Sigmoid colon (tissue), 7 donors: ENCODE measurements around the gene RPH3AL. TPM values are rescaled to one million over a fixed set of nuclear protein-coding genes. Genes with fewer than 3 reads are reported as not detected.
"Not testable (repeated sequence)": the region's sequence is repeated elsewhere in the genome, so short reads cannot be mapped to it uniquely, and the experiment has no call there.

Experiments
- DNase-seq: peaks from one replicate; pipeline ENCODE4 v3.0.0-alpha.2; 2019
- H3K27ac ChIP-seq, 4 donors: fragments of 200-600 bp; sonication (generic); one replicate each; pipeline ENCODE4 v1.5.1; 2016 to 2019; ENCODE audit warnings: mild to moderate bottlenecking in 1 of 4
- H3K27me3 ChIP-seq, 3 donors: fragments of 200-600 bp; sonication (generic); one replicate each; pipeline ENCODE4 v1.5.1; 2019; ENCODE audit warnings: mild to moderate bottlenecking in 1 of 3
- H3K36me3 ChIP-seq, 4 donors: fragments of 200-600 bp; sonication (generic); one replicate each; pipeline ENCODE4 v1.5.1; 2016 to 2019
- H3K4me1 ChIP-seq, 4 donors: fragments of 200-600 bp; sonication (generic); one replicate each; pipeline ENCODE4 v1.5.1; 2017 to 2019
- H3K4me3 ChIP-seq, 4 donors: fragments of 200-600 bp; sonication (generic); one replicate each; pipeline ENCODE4 v1.5.1; 2017 to 2019; ENCODE audit warnings: mild to moderate bottlenecking in 2 of 4, moderate library complexity in 1 of 4
- H3K9me3 ChIP-seq, 4 donors: fragments of 200-600 bp in 3 of 4; sonication (generic) in 3 of 4; one replicate each; pipeline versions ENCODE4 v1.5.1 to v1.6.1; 2013 to 2019
- CTCF ChIP-seq, 4 experiments: fragments of 450-650 bp in 3 of 4; fragments of 200-600 bp in 1 of 4; IDR thresholded peaks; one replicate each; pipeline ENCODE4 v1.5.1; 2016 to 2019; ENCODE audit warnings: antibody characterized with exemption in 4 of 4, mild to moderate bottlenecking in 3 of 4, moderate library complexity in 2 of 4
- EP300 ChIP-seq, 4 donors: sonication (generic); formaldehyde crosslinking; IDR thresholded peaks; one replicate each; pipeline ENCODE4 v1.6.1; 2017; ENCODE audit warnings: antibody characterized with exemption in 4 of 4
- POLR2A ChIP-seq, 2 donors: fragments of 450-650 bp; IDR thresholded peaks; one replicate each; pipeline ENCODE4 v1.6.1; 2016; ENCODE audit warnings: antibody characterized with exemption in 2 of 2, mild to moderate bottlenecking in 2 of 2, moderate library complexity in 2 of 2
- POLR2AphosphoS5 ChIP-seq, 4 donors: sonication (generic); formaldehyde crosslinking; IDR thresholded peaks; one replicate each; pipeline ENCODE4 v1.6.1; 2017; ENCODE audit warnings: antibody characterized with exemption in 4 of 4
- WGBS, 2 donors: extraction: QIAGEN DNeasy Blood & Tissue Kit; methylation state at CpG; one replicate each; pipeline ENCODE4 v1.1.7; 2013; 5-methylcytosine and 5-hydroxymethylcytosine counted together
- intact Hi-C: fragments of 100-400 bp; cut with DNase I; formaldehyde crosslinking; loops from one replicate; pipeline ENCODE4 v1.15.1; 2023
- polyA plus RNA-seq, 3 donors: library from polyadenylated mRNA; stranded (reverse); fragments of 200-250 nt; gene quantifications; one replicate each; pipeline ENCODE4 v1.2.3, GENCODE V29; 2013
- total RNA-seq, 4 donors: library from RNA; depleted of rRNA; stranded (reverse); fragments of >200 nt; gene quantifications; one replicate each; pipeline ENCODE4 v1.1.0, GENCODE V29; 2016
- donor health status: healthy with polysubstance abuse.
- donor health status: Bipolar disorder and iron deficiency.
- donor health status: healthy.

RPH3AL gene
- total and polyA plus RNA-seq, 7 donors, result 1.8 to 23.1 (median 12.7) TPM

GRCh38 chr17:205148-205669 lies 147.4 kb downstream of the RPH3AL start:
- H3K36me3 ChIP-seq, result no peaks in the 10 kb centered on the region
- intact Hi-C loops, result no loop called here
- no peaks in the 10 kb centered on the region for H3K4me1 ChIP-seq
- H3K4me3 ChIP-seq, result no peak overlapping the region
- 17 to 41% methylated on average over 10 of the region's 10 CpGs for WGBS, 2 donors
- no peaks in the 10 kb centered on the region for H3K9me3 ChIP-seq
- H3K27ac ChIP-seq, result no peak overlapping the region
- TF ChIP-seq CTCF (IDR thresholded peaks at IDR 0.05), result no peak
- no peak for TF ChIP-seq EP300 (IDR thresholded peaks at IDR 0.05)
- no peak for TF ChIP-seq POLR2AphosphoS5 (IDR thresholded peaks at IDR 0.05)
- no peak for TF ChIP-seq POLR2A (IDR thresholded peaks at IDR 0.05)
- peak; percentile 54 for DNase-seq
- peaks cover 0 to 31% (median 0%) of the 10 kb centered on the region in 3 donors for H3K27me3 ChIP-seq

DNA sequence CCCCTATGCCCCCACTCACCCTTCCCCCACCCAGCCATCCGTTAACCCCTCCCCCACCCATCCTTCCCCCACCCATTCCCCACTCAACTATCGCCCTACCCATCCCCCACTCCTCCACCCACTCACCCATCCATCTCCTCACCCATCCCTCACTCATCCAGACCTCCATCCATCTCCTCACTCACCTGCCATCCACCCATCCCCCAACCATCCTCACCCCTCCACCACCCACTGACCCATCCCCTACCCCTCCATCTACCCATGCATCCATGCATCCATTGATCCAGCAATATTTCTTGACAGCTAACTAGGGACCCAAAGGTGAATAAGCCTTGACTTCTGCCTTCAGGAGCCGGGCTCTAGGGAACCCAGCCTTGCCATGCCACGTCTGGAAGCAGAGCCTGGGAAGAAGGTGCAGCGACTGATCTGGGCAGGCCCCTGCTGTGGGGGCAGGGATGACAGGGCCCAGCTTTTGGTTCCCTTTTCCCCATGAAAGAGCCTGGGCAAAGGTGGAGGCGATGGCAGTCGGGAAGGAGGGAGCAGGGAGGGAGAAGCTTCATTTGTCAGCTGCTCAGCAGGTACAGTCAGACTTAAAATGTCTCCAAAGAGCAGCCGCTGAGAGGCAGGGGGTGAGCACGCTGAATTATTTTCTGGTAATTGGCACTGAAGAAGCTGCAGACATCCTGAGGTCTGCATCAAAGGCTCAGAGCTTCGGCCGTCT lies 148.0 kb downstream of the RPH3AL start:
- no peak for TF ChIP-seq EP300 (IDR thresholded peaks at IDR 0.05)
- TF ChIP-seq CTCF (IDR thresholded peaks at IDR 0.05), result no peak
- no peak for TF ChIP-seq POLR2AphosphoS5 (IDR thresholded peaks at IDR 0.05)
- TF ChIP-seq POLR2A (IDR thresholded peaks at IDR 0.05), result no peak
- 26 to 59% methylated on average over 11 of the region's 11 CpGs for WGBS, 2 donors
- Histone ChIP-seq H3K4me1 (peaks cover 0 to 4% (median 0%) of the 10 kb centered on the region in 4 donors), H3K36me3 (no peaks in the 10 kb centered on the region), H3K27ac (no peak overlapping the region), H3K9me3 (no peaks in the 10 kb centered on the region), H3K4me3 (no peak overlapping the region), H3K27me3 (peaks cover 0 to 37% (median 0%) of the 10 kb centered on the region in 3 donors)
- DNase-seq, result peak; percentile 42
- intact Hi-C loops, result no loop called here

GRCh38 chr17:202501-202951 lies 150.1 kb downstream of the RPH3AL start:
- no peaks in the 10 kb centered on the region for H3K36me3 ChIP-seq
- 79 to 82% methylated on average over 23 of the region's 23 CpGs for WGBS, 2 donors
- H3K27me3 ChIP-seq, result peaks cover 0 to 35% (median 0%) of the 10 kb centered on the region in 3 donors
- peaks cover 0 to 13% (median 4%) of the 10 kb centered on the region in 4 donors for H3K4me1 ChIP-seq
- no peak for TF ChIP-seq POLR2AphosphoS5 (IDR thresholded peaks at IDR 0.05)
- TF ChIP-seq CTCF (IDR thresholded peaks at IDR 0.05), result no peak
- no peak for TF ChIP-seq POLR2A (IDR thresholded peaks at IDR 0.05)
- TF ChIP-seq EP300 (IDR thresholded peaks at IDR 0.05), result no peak
- no peak overlapping the region for H3K27ac ChIP-seq
- H3K9me3 ChIP-seq, result no peaks in the 10 kb centered on the region
- intact Hi-C loops, result no loop called here
- H3K4me3 ChIP-seq, result no peak overlapping the region
- DNase-seq, result peak; percentile 56

DNA sequence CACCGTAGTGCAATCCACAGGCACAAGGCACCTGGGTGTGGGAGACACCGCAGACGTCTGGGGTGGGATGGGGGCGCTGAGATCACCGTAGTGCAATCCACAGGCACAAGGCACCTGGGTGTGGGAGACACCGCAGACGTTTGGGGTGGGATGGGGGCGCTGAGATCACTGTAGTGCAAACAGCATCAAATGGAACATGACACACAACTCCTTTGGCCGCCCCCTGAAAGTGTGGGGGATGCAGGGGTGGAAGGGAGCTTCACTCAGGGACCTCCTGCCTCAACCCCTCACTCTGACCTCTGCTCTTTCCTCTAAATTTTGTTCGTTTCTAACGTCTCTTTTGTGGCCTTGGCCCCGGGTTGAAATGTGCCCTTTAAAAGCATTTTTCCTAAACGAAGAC lies 150.9 kb downstream of the RPH3AL start:
- DNase-seq, result peak; percentile 49
- WGBS, 2 donors, result 45 to 70% methylated on average over 11 of the region's 13 CpGs
- intact Hi-C loops, H3K27ac ChIP-seq, H3K9me3 ChIP-seq, H3K4me3 ChIP-seq, H3K36me3 ChIP-seq: not testable (repeated sequence)
- Histone ChIP-seq H3K27me3 (peaks cover 0 to 40% (median 6%) of the 10 kb centered on the region in 3 donors), H3K4me1 (peaks cover 0 to 13% (median 4%) of the 10 kb centered on the region in 4 donors)

- H3K4me3 ChIP-seq, H3K27ac ChIP-seq, intact Hi-C loops, H3K9me3 ChIP-seq, H3K36me3 ChIP-seq: not testable (repeated sequence)
- DNase-seq, result peak; percentile 28
- Histone ChIP-seq H3K27me3 (peaks cover 0 to 45% (median 10%) of the 10 kb centered on the region in 3 donors), H3K4me1 (peaks cover 0 to 13% (median 4%) of the 10 kb centered on the region in 4 donors)
- WGBS, 2 donors, result 82 to 88% methylated on average over 14 of the region's 16 CpGs
These were observed 151.3 kb downstream of the RPH3AL start for GRCh38 chr17:201257-201656.
